ENCODE data around the gene SALL1.

Gene SALL1

GRCh38 chr16:51139568-51139967 is 11.5 kb downstream of the SALL1 start:
- no peak for FAIRE-seq

GRCh38 chr16:51138178-51138577 is 12.9 kb downstream of the SALL1 start:
- no peak for FAIRE-seq

- no peak for FAIRE-seq
These were observed 14.0 kb downstream of the SALL1 start for GRCh38 chr16:51137097-51137496.

- no peak for FAIRE-seq
These were observed 16.2 kb downstream of the SALL1 start for GRCh38 chr16:51134876-51135275.

- no peak for FAIRE-seq
These were observed 16.7 kb downstream of the SALL1 start for GRCh38 chr16:51134269-51134812.

GRCh38 chr16:51133688-51134087 is 17.4 kb downstream of the SALL1 start:
- FAIRE-seq, result no peak

GRCh38 chr16:51133183-51133582 is 17.9 kb downstream of the SALL1 start:
- no peak for FAIRE-seq

GRCh38 chr16:51132490-51133115 is 18.5 kb downstream of the SALL1 start:
- FAIRE-seq, result no peak

GRCh38 chr16:51131619-51132018 is 19.5 kb downstream of the SALL1 start:
- no peak for FAIRE-seq

- FAIRE-seq, result no peak
These were observed 22.0 kb downstream of the SALL1 start for GRCh38 chr16:51129105-51129504.

GRCh38 chr16:51125992-51126391 is 25.1 kb downstream of the SALL1 start:
- FAIRE-seq, result no peak

- FAIRE-seq, result no peak
These were observed 26.2 kb downstream of the SALL1 start for GRCh38 chr16:51124896-51125295.

GRCh38 chr16:51121850-51122249 is 29.2 kb downstream of the SALL1 start:
- FAIRE-seq, result no peak

GRCh38 chr16:51120730-51121347 is 30.2 kb downstream of the SALL1 start:
- FAIRE-seq, result no peak

GRCh38 chr16:51119973-51120729 is 30.9 kb downstream of the SALL1 start:
- no peak for FAIRE-seq

GRCh38 chr16:51119556-51119955 is 31.5 kb downstream of the SALL1 start:
- no peak for FAIRE-seq

- no peak for FAIRE-seq
These were observed 34.7 kb downstream of the SALL1 start for GRCh38 chr16:51116353-51116752.

GRCh38 chr16:51114382-51114781 is 36.7 kb downstream of the SALL1 start:
- FAIRE-seq, result no peak

GRCh38 chr16:51113236-51114125 is 37.6 kb downstream of the SALL1 start:
- FAIRE-seq, result no peak

- no peak for FAIRE-seq
These were observed 38.7 kb downstream of the SALL1 start for GRCh38 chr16:51112323-51112722.

- FAIRE-seq, result no peak
These were observed 39.3 kb downstream of the SALL1 start for GRCh38 chr16:51111759-51112158.

- FAIRE-seq, result no peak
These were observed 40.3 kb downstream of the SALL1 start for GRCh38 chr16:51110700-51111157.

- no peak for FAIRE-seq
These were observed 41.9 kb downstream of the SALL1 start for GRCh38 chr16:51109173-51109572.
